GM23248 (cell line): ENCODE data around the gene CLIP2. TPM values are rescaled to one million over a fixed set of nuclear protein-coding genes. Genes with fewer than 3 reads are reported as not detected.
A peak's percentile ranks its signal among the peaks of the same experiment; 100 is the strongest.

Experiments used
- DNase-seq: peaks from one replicate; pipeline ENCODE4 v3.0.0-alpha.2; 2015
- H2AFZ ChIP-seq: fragments of 200-600 bp; sonication (generic); 2 replicates; pipeline ENCODE4 v1.6.1; 2016; ENCODE audit warnings: antibody characterized with exemption
- H3F3A ChIP-seq: fragments of 200-600 bp; sonication (generic); 2 replicates; pipeline ENCODE4 v1.6.1; 2016; ENCODE audit warnings: mild to moderate bottlenecking, antibody characterized with exemption, mixed run types; ENCODE audit not compliant: insufficient read depth
- H3K27ac ChIP-seq: fragments of 200-600 bp; sonication (generic); 2 replicates; pipeline ENCODE4 v1.5.1; 2016; ENCODE audit warnings: mild to moderate bottlenecking
- H3K27me3 ChIP-seq: fragments of 200-600 bp; sonication (generic); replicated peaks from 2 replicates; pipeline ENCODE4 v1.6.1; 2016; ENCODE audit warnings: mild to moderate bottlenecking; ENCODE audit not compliant: insufficient read depth
- H3K36me3 ChIP-seq: fragments of 200-600 bp; sonication (generic); 2 replicates; pipeline ENCODE4 v1.6.1; 2016; ENCODE audit warnings: low read depth, mild to moderate bottlenecking
- H3K4me1 ChIP-seq: fragments of 200-600 bp; sonication (generic); 2 replicates; pipeline ENCODE4 v1.6.1; 2016; ENCODE audit warnings: mild to moderate bottlenecking; ENCODE audit not compliant: insufficient read depth
- H3K4me2 ChIP-seq: fragments of 200-600 bp; sonication (generic); one replicate; pipeline ENCODE4 v1.6.1; 2016; ENCODE audit warnings: mild to moderate bottlenecking; ENCODE audit not compliant: unreplicated experiment
- H3K4me3 ChIP-seq: fragments of 200-600 bp; sonication (generic); 2 replicates; pipeline ENCODE4 v1.5.1; 2016; ENCODE audit warnings: mild to moderate bottlenecking
- H3K79me2 ChIP-seq: fragments of 200-600 bp; sonication (generic); 2 replicates; pipeline ENCODE4 v1.6.1; 2016; ENCODE audit warnings: mild to moderate bottlenecking; ENCODE audit not compliant: insufficient read depth
- H3K9ac ChIP-seq: fragments of 200-600 bp; sonication (generic); 2 replicates; pipeline ENCODE4 v1.6.1; 2016; ENCODE audit warnings: mild to moderate bottlenecking
- H3K9me2 ChIP-seq: fragments of 200-600 bp; sonication (generic); 2 replicates; pipeline ENCODE4 v1.6.1; 2016; ENCODE audit warnings: mixed run types, mild to moderate bottlenecking, moderate library complexity; ENCODE audit not compliant: insufficient read depth
- H3K9me3 ChIP-seq: fragments of 200-600 bp; sonication (generic); one replicate; pipeline ENCODE4 v1.6.1; 2017; ENCODE audit warnings: low read depth
- H4K20me1 ChIP-seq: fragments of 200-600 bp; sonication (generic); 2 replicates; pipeline ENCODE4 v1.6.0; 2016; ENCODE audit not compliant: insufficient read depth
- EZH2 ChIP-seq: fragments of 200-600 bp; sonication (generic); IDR thresholded peaks from 2 replicates; pipeline ENCODE4 v1.6.1; 2018; ENCODE audit warnings: antibody characterized with exemption, mild to moderate bottlenecking; ENCODE audit not compliant: insufficient read depth, poor library complexity, severe bottlenecking
- EZH2phosphoT487 ChIP-seq: fragments of 200-600 bp; sonication (generic); IDR thresholded peaks from 2 replicates; pipeline ENCODE4 v1.6.1; 2018; ENCODE audit warnings: antibody characterized with exemption, moderate library complexity, mild to moderate bottlenecking, low read depth; ENCODE audit not compliant: insufficient read depth
- WGBS, 2 experiments: methylation state at CpG; one replicate each; pipeline ENCODE4 v1.1.6; 2015 to 2017; ENCODE audit warnings: low lambda C conversion rate in 2 of 2, low coverage in 1 of 2; ENCODE audit errors: missing lambda C conversion rate in 2 of 2; 5-methylcytosine and 5-hydroxymethylcytosine counted together
- in situ Hi-C: fragments of 300-500 bp; cut with MboI; formaldehyde crosslinking; loops from 2 replicates; pipeline ENCODE4 v1.15.0; 2020
- polyA plus RNA-seq: library from polyadenylated mRNA; unstranded; fragments of >200 nt; fragmentation: Nextera tagmentation; extraction: Ambion mirVana; gene quantifications from 2 replicates; pipeline ENCODE4 v1.2.1, GENCODE V29; 2016
- total RNA-seq: library from RNA; depleted of rRNA; stranded (reverse); fragments of >200 nt; shearing (Covaris generic); gene quantifications from 2 replicates; pipeline ENCODE4 v1.2.3, GENCODE V29; 2014; rRNA removed

The CLIP2 gene
- total and polyA plus RNA-seq, 2 experiments from 2014 or later = 13.2 to 40.7 TPM

- H3K36me3 ChIP-seq = no peaks in the 10 kb centered on the region
- H3K9me3 ChIP-seq = no peaks in the 10 kb centered on the region
- TF ChIP-seq EZH2phosphoT487 = no peak
- no peak for TF ChIP-seq EZH2
- 9 to 14% methylated on average over 10 to 54 of the region's 61 CpGs for WGBS, 2 experiments
- peak; percentile 28 for DNase-seq
- H4K20me1 ChIP-seq = no peaks in the 10 kb centered on the region
- H3K79me2 ChIP-seq = peaks cover 9% of the 10 kb centered on the region; the same call in 1 of the 2 replicates
- peak overlapping the region; percentile 51; the same call in 1 of the 2 replicates for H2AFZ ChIP-seq
- H3K9ac ChIP-seq = peak overlapping the region; percentile 84
- no peak overlapping the region for H3K27ac ChIP-seq
- H3K27me3 ChIP-seq = no peaks in the 10 kb centered on the region
- peaks cover 5% of the 10 kb centered on the region; the same call in 1 of the 2 replicates for H3K4me1 ChIP-seq
- peaks cover 12% of the 10 kb centered on the region; the same call in 1 of the 2 replicates for H3F3A ChIP-seq
- in situ Hi-C loops = no loop called here
- peak overlapping the region; percentile 84 for H3K4me2 ChIP-seq
- H3K4me3 ChIP-seq = peak overlapping the region; percentile 83
- no peaks in the 10 kb centered on the region for H3K9me2 ChIP-seq
Measured at GRCh38 chr7:74454021-74454924, 165.1 kb downstream of the CLIP2 start.

- in situ Hi-C loops = no loop called here
- Histone ChIP-seq H3K9me2 (no peaks in the 10 kb centered on the region), H3K27ac (no peak overlapping the region), H4K20me1 (no peaks in the 10 kb centered on the region), H3K36me3 (no peaks in the 10 kb centered on the region), H3K4me1 (peaks cover 5% of the 10 kb centered on the region; the same call in 1 of the 2 replicates), H3K4me3 (peak overlapping the region; percentile 83; the same call in 1 of the 2 replicates), H2AFZ (no peak overlapping the region; the same call in 1 of the 2 replicates), H3K4me2 (peak overlapping the region; percentile 84), H3K9ac (peak overlapping the region; percentile 84; the same call in 1 of the 2 replicates), H3F3A (peaks cover 12% of the 10 kb centered on the region; the same call in 1 of the 2 replicates), H3K79me2 (peaks cover 9% of the 10 kb centered on the region), H3K9me3 (no peaks in the 10 kb centered on the region), H3K27me3 (no peaks in the 10 kb centered on the region)
- TF ChIP-seq EZH2phosphoT487 (no peak), EZH2 (no peak)
- 51 to 70% methylated on average over 8 to 9 of the region's 11 CpGs for WGBS, 2 experiments
- no peak for DNase-seq
Measured at GRCh38 chr7:74454925-74455288, 165.7 kb downstream of the CLIP2 start.

GRCh38 chr7:74455291-74455804 lies 166.1 kb downstream of the CLIP2 start:
- Histone ChIP-seq H3F3A (peaks cover 12% of the 10 kb centered on the region; the same call in 1 of the 2 replicates), H3K36me3 (no peaks in the 10 kb centered on the region), H3K9me2 (no peaks in the 10 kb centered on the region), H3K9me3 (no peaks in the 10 kb centered on the region), H3K79me2 (peaks cover 11% of the 10 kb centered on the region), H3K9ac (peak overlapping the region; percentile 84; the same call in 1 of the 2 replicates), H3K27me3 (no peaks in the 10 kb centered on the region), H2AFZ (no peak overlapping the region), H3K4me3 (peak overlapping the region; percentile 83; the same call in 1 of the 2 replicates), H3K4me1 (peaks cover 5% of the 10 kb centered on the region; the same call in 1 of the 2 replicates), H3K4me2 (no peak overlapping the region), H4K20me1 (no peaks in the 10 kb centered on the region), H3K27ac (no peak overlapping the region)
- no peak for TF ChIP-seq EZH2
- no peak for TF ChIP-seq EZH2phosphoT487
- DNase-seq = peak; percentile 23
- in situ Hi-C loops = no loop called here
- WGBS, 2 experiments = 57% methylated on average over 13 of the region's 13 CpGs

Other genes with a start within 250 kb of the CLIP2 start
- 30.0 and 37.3 TPM in 2 replicates for gene LIMK1, start 205.6 kb upstream of the CLIP2 start, total RNA-seq
- 3.9 TPM in 2 replicates for gene LIMK1, start 205.6 kb upstream of the CLIP2 start, polyA plus RNA-seq
- 261 and 305 TPM in 2 replicates for gene EIF4H, start 115.1 kb upstream of the CLIP2 start, total RNA-seq
- gene EIF4H, start 115.1 kb upstream of the CLIP2 start, polyA plus RNA-seq = 228 and 235 TPM in 2 replicates
- gene LAT2, start 79.4 kb upstream of the CLIP2 start, total RNA-seq = 0.97 TPM in 1 of 2 replicates, not detected in the other
- gene LAT2, start 79.4 kb upstream of the CLIP2 start, polyA plus RNA-seq = 0.60 and 0.73 TPM in 2 replicates
- gene RFC2, start 35.0 kb upstream of the CLIP2 start, total RNA-seq = 15.9 and 23.1 TPM in 2 replicates
- 33.2 and 34.6 TPM in 2 replicates for gene RFC2, start 35.0 kb upstream of the CLIP2 start, polyA plus RNA-seq
- 3.7 and 8.6 TPM in 2 replicates for gene GTF2IRD1, start 164.5 kb downstream of the CLIP2 start, total RNA-seq
- 6.6 and 7.0 TPM in 2 replicates for gene GTF2IRD1, start 164.5 kb downstream of the CLIP2 start, polyA plus RNA-seq